T1000 (cell line): ENCODE measurements around the gene THOC1.
"Not testable (repeated sequence)": the region's sequence is repeated elsewhere in the genome, so short reads cannot be mapped to it uniquely, and the experiment has no call there.

Experiments
- DNase-seq: peaks from one replicate; lab custom pipeline; 2025; ENCODE audit warnings: mixed read lengths; lab: John Stamatoyannopoulos, UW

THOC1 gene, protein sequence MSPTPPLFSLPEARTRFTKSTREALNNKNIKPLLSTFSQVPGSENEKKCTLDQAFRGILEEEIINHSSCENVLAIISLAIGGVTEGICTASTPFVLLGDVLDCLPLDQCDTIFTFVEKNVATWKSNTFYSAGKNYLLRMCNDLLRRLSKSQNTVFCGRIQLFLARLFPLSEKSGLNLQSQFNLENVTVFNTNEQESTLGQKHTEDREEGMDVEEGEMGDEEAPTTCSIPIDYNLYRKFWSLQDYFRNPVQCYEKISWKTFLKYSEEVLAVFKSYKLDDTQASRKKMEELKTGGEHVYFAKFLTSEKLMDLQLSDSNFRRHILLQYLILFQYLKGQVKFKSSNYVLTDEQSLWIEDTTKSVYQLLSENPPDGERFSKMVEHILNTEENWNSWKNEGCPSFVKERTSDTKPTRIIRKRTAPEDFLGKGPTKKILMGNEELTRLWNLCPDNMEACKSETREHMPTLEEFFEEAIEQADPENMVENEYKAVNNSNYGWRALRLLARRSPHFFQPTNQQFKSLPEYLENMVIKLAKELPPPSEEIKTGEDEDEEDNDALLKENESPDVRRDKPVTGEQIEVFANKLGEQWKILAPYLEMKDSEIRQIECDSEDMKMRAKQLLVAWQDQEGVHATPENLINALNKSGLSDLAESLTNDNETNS

DNA sequence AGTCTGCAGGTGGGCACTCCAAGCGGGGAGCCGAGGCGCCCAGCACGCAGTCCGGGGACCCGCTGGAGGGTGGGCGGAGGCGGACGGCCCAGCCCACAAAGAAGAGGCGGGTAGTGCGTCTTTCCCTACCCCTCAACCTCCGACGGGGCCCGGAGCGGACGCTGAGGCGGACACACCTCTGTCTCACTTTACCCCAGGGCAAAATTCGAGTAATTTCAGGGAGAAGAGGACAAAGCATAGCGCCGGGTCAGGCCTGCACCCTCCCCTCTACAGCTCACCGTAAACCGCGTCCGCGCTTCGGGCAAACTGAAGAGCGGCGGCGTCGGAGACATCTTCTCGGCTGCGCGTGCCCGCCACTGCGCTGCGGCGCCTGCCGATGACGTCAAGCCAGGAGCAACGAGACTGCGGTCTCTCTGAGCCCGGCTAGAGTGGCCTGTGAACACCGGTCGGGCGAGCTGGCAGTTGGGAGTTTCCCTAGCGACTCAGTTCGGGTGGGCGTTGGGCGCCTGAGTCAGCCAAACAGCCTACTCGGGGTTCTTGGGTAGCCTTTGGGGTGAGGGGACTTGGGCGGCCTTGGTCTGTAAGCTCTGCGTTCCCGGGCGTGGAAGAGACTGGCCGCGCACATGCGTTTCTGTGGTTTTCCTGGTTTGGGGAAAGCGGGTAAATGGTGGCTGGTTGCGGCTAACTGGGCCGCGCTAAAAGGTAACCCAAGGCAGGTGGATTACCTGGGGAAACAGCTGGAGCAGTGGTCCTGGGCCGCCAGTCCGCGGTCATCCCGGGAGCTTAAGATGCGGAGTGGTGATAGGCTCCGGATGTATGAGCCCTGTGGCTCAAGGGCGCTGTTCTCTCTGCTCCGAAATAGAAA is at the start of gene THOC1:
TSS of gene THOC1 (minus strand) at position 360 of the 865 bp plus-strand sequence. CDS start at position 332, 28 bp downstream.
- peak; percentile 65 for DNase-seq

DNA sequence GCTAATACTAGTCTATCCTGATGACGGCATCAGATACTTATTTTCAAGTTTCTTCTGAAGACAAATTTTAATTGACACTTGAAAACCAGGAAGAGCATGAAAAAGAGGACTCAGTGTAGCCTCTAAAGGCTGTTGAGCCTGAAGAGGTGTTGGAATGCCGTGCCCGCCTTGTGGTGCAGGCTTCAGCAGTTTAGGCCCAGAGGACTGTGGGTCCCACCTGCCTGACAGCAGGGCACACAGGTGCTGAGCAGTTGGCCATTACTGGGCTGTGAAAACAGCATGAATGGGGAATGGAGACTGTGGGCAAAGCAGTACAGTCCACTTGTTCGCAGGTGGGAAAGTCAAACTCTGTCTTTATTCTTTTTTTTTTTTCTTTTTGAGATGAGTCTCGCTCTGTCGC is 49.8 kb upstream of the THOC1 start:
- no peak for DNase-seq

DNA sequence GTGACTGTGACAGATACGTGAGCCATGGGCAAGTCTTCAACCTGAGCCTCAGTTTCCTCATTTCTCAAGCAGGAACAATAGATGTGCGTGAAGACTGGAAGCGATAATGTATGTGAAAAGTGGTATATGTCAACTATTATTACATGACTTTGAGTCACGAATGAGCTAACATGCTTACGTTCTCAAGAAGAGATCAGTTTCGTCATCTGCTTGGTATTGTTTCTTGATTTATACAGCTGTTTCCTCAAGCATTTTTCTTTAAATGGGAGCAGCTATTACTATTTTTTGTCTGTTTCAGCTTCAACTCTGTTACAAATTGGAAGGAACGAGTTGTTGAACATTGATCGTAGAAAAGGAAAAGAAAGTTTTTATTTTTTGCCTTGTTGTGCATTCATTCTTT is 48.5 kb upstream of the THOC1 start:
- DNase-seq, result no peak

DNA sequence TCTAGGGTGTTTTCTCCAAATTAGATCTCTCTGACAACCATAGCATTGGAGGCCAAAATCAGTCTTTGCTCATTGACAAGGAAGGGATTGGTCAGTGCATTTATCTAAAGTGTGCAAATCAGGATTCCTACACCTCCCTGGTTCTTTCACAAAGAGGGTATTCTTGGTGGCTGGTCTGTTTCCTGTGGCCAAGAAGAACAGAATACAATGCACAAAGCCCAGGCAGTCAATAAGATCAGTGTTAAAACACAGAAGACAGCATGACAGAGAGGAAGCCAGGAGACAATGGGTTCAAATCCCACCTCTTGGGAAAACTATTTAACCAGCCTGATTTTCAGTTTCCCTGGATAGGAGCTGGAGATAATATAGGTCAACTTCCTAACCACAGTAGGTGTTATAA is 46.1 kb upstream of the THOC1 start:
- no peak for DNase-seq

DNA sequence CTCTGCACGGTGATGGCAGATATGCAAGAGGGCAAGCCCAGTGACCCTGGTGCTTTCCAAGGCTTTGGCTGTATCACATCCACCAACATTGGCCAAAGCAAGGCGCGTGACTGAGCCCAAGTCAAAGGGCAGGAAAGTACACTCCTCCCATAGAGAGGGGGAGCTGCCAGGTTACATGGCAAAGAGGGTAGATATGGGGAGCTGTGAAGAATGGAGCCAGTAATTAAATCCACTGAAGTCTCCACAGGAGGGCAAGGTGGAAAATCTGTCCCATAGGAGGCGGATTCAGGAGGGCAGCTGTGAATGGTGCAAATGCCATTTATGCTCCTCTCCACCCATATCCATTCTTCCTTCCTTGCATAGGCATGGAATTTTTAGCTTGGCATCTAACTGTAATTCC is 44.6 kb upstream of the THOC1 start:
- no peak for DNase-seq

DNA sequence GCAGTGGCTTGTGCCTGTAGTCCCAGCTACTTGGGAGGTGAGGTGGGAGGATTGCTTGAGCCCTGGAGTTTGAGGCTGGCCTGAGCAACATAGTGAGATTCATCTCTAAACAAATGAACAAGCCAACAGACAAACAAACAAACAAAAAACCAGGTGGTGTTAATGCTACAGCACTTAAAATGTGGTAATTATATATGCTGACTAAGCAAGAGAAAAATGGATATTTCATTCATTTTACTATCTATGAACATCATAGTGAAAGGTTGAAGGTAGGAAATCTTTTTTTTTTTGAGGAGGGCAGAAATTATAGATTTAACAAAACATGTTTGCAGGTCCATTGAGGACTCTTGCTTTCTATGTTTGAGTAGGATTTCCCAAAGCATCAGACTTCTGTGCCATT is 42.2 kb upstream of the THOC1 start:
- DNase-seq, result no peak

DNA sequence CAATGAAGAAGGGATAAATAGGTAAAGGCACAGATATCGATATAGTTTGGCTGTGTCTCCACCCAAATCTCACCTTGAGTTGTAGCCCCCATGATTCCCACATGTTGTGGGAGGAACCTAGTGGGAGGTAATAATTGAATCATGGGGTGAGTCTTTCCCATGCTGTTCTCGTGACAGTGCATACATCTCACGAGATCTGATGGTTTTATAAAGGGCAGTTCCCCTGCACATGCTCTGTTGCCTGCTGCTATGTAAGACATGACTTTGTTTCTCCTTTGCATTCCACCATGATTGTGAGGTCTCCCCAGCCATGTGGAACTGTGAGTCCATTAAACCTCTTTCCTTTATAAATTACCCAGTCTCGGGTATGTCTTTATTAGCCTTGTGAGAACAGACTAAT is 40.2 kb upstream of the THOC1 start:
- not testable (repeated sequence) for DNase-seq

DNA sequence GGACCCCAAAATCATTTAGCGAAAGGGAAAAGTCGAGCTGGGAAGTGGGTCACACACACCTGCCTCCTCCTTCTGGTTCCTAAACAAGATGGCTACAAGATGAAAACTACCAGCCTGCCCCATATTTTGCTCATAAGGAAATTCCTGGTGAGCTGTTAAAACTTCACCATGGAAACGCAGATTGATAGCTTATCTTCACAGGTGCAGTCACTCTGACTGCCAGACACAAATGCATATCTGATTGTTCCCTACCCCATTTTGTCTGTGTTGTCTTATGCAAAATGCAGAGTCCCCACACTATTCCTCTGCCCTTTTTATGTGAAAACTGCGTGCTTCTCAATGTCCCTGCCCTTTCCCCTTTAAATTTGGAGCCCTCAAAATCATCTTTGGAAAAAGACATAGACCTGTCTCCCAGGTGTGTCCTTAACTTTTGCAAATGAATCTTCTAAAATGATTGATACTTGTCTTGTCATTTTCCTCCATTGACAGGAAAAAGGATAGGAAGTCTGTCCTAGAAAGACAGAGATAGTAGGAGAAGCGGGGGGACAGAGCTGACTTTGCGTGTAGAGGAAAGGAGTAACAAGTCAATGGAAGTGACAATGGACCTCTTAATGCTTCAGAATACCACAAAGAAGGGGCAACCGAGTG is 38.9 kb upstream of the THOC1 start:
- DNase-seq, result no peak

DNA sequence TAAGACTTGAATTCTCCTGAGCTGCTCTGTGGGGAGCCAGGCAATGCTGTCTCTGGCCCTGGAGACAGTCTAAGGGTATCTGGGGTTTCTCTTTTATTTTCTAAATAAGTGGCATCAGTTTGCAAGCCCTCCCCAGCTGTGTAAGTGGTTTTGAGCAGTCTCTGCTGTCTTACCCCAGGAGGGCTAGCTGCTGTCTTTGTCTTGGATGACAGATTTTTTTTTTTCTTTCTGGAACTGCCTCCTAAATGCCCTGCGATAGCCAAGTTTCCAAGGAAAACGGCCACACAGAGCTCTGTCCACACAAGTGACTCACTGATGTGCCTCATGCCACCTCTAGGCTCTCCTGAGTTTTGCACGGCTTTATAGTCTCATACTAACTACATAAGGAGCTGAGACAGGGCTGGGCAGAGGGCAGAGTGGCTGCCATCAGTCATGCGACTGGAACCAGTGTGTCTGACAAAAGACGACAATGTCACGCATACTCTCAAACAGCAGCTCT is 37.2 kb upstream of the THOC1 start:
- DNase-seq, result no peak

DNA sequence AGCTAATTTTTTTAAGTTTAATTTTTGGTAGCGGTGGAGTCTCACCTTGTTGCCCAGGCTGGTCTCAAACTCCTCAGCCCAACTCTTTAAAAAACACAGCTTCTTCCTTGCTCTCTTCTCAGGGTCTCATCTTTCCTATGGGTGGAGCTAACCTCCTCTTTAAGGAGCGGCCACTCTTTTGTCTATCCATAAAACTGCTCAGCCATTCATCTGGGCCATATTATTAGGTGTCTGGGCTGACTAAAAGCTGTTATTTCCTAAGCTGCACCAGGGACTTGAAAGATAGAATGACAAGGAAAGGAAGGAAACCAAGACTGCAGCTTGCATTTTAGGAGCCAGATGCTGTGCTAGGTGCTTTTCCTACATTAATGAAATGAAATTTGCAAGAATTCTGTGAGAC is 35.8 kb upstream of the THOC1 start:
- no peak for DNase-seq

DNA sequence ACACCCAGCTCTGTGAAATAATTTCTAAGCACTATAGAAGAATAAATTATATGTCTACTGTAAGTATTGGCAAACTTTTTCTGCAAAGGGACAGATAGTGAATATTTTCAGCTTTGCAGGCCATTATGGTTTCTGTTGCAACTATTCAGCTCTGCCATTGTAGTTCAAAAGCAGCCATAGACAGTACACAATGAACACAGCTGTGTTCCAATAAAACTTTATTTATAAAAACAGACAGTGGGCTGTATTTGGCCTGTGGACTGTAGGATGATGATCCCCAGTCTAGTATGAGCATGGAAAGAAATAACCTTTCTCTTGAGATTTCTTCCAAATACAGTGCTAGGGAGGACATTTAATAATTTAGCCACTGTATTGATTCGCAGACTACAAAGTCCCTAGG is 35.2 kb upstream of the THOC1 start:
- DNase-seq, result no peak

DNA sequence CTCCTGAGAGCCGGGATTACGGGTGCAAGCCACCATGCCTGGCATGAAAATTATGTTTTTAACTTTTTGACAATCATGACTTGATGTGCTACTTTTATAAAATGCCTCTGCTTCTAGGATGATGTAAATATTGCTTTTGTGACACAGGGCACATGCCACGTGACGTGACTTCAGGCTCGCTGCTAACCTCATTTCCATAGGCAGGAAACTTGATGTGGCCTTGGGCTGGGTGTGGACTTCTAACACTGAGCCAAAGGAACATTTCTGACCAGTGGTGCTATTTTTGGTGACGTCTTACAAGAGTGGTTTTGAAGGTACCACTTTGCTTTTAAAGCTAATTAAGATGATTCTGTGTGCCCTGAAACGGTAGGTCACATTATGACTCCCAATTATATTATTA is 34.2 kb upstream of the THOC1 start:
- DNase-seq, result no peak

DNA sequence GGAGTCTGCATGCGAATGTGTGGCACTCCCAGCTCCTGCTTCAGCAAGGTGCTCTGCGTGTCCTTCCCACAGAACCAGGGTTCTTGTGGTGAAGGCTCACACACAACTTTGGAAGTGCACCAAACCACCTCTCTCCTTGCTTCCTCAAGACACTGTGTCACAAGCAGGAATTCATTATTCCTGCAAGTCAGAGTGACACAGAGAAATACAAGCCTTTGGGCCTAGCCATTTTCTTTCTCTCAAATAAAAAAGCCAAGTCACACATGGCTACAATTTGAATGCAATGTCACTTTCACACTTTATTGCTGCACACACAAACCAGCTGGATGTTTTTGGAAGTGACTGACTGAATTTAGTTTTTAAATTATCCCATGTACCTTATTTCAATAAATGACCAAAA is 30.1 kb upstream of the THOC1 start:
- no peak for DNase-seq

DNA sequence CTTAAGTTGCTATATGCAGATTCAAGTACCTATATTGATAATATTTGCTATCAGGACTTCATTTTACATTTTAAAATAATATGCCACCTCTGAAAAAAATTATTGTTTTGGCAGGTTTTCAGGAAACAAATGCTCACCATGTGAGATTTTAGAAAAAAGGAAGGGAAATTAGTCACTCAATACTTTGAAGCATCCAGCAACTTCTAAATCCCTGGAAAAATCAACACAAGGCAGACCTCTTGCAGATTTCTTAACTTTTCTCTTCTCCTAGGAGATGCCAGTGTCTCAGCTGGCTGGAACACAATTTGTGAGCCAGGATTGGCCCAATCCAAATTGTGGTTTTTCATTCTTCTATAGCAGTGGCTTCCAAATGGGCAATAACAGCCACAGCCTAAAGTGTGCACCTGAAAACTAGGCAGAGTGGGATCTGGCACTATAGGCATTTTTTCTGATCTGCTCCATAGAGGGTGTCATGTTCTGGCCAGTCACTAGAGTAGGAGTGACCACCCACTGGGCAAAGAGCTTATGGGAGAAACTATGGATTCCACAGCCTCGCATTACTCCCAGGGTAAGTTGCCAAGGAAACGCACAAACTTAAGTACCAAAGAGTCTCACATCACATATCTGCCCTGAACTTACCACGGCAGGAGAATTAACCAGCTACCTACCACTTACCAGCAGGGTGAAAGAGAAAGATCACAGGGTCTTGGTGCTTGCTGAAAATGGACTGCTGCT is 28.1 kb upstream of the THOC1 start:
- no peak for DNase-seq

DNA sequence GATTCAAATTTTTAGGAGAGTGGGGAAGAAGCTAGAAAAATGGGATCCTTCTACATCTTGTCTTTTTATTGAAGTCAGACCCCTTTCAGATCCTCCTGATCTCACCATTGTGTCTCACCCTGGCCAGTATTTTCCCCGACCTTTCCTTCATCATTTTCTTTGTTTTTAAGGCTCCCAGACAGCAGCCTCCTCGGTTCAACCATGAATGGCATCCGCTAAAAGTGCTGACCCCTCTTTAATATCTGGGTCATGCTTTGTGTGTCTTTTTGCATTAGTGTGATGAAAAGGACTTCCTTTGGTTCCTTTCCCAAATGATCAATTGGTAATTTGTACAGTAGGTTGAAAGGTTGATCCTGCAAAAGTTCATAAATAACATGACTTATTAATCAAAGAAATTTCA is 26.7 kb upstream of the THOC1 start:
- no peak for DNase-seq

DNA sequence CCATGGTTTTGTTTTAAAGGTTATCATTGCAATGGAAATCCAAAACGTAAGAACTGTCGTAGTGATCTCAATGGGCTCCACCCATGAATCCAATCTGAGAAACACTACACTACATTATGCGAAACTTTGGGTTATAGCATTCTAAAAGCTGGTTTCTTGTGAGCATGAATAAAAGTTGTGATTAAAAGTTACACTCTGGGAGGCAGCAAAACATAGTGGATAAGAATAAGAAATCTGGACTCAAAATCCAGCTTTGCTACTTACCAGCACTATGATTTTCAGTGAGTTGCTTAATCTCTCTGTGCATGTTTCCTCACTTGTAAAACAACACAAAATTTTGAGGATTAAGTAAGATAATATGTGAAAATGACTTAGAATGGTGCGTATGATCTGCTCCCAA is 25.7 kb upstream of the THOC1 start:
- DNase-seq, result no peak

DNA sequence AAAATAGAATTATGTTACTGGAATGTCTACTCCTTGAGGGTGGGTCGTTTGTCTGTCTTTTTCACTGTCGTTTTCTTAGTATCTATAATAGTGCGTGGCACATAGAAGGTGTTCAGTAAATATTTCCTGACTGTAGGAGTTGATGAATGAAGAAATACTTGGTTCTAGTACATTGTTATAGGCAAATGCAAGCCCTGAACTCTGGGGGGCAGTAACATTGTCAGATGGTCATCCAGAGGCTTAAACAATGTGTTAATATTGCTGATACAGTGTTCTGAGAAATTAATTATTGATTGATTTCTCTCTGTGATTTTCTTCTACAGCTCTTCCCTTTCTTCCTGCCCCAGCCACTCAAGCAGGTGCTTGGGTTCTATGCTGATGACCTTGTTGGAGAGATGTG is 24.4 kb upstream of the THOC1 start:
- DNase-seq, result no peak

DNA sequence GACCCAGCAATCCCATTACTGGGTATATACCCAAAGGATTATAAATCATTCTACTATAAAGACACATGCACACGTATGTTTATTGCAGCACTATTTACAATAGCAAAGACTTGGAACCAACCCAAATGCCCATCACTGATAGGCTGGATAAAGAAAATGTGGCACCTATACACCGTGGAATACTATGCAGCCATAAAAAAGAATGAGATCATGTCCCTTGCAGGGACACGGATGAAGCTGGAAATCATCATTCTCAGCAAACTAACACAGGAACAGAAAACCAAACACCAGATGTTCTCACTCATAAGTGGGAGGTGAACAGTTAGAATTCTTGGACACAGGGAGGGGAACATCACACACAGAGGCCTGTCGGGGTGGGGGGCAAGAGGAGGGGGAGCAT is 22.1 kb upstream of the THOC1 start:
- DNase-seq, result not testable (repeated sequence)

DNA sequence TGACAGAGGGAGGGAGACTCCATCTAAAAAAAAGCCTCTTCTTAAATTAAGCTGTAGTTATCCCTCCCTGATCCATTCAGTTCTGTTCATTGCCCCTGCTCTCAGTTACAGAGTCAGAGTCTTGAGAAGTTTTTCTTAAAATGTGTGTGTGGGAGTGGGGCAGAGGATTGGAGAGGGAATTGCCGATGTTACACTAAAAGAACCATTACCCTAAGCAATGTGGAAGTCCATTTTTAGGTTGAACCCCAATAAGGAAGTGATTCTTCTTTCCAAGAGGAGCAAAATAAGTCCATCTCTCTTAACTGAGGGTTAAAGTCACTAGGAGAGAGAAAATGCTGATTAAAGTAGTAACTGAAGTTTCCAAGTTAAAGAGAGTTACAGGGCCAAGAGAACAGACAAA is 21.2 kb upstream of the THOC1 start:
- no peak for DNase-seq

DNA sequence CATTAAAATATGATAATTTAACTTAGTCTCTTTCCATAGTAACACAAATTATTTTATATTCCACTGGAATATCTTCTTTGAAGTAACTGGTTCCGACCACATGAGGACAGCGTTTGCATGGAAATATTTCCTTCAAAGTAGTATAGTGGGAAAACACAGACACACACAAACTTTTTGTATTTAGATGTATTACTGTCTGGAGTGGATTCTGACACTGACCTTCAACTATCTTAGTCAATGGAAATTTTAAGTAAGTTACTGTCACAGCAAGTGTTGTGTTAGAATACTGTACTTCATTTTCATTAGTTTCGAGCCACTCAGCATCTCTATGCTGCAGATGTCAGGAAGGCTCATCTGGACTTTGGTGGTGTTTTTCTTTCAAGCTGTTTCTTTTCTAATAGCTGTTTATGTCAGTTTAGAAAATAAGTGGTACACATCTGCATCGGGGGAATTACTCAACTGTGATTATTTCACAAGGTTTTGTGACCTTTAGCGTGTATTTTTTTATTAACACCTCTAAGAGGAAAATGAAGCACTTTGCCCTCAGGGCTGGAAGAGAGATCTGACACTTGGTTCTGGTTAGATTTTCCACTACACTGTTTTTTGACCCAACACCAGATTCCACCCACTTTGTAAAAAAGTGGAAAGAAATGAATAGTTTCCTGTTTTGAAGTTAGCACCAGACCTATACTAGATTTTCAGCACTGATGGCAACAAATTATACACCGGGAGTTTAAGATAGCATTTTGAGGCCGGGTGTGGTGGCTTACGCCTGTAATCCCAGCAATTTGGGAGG is 18.9 kb upstream of the THOC1 start:
- no peak for DNase-seq

DNA sequence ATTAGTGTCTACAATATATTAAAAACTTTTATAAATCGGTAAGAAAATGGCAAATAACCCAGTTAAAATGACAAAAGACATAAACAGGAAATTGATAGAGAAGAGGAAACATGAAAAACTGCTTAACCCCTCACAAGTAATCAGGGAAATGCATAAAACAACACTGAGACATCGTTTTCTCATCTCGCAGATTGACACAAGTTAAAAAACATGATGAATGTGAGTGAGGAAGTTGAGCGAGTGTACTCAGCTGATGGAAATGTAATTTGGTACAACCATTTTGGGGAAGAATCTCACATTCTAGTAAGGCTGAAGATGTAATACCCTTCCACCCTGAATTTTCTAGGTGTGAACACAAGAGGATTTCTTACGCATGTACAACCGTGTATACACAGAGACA is 18.0 kb upstream of the THOC1 start:
- DNase-seq, result no peak
